H1 (cell line): ENCODE data around the gene DCAF6. TPM values are rescaled to one million over a fixed set of nuclear protein-coding genes. Genes with fewer than 3 reads are reported as not detected.

Experiments used
- CTCF ChIA-PET: fragments of 300-600 bp; sonication (Branson Sonifier 250); formaldehyde crosslinking; loops from one replicate; lab custom pipeline; 2021; ENCODE audit not compliant: partially characterized antibody; lab: Charles Lee
- POLR2A ChIA-PET: fragments of 300-600 bp; sonication (Branson Sonifier 250); formaldehyde crosslinking; loops from one replicate; lab custom pipeline; 2021; ENCODE audit warnings: inconsistent platforms; ENCODE audit not compliant: partially characterized antibody; lab: Charles Lee
- DNase-seq, 2 experiments: peaks; one replicate each; pipeline versions ENCODE4 v3.0.0 to v3.0.0-alpha.2; 2010 to 2022; ENCODE audit warnings: low spot score in 2 of 2, low read depth in 1 of 2, mixed read lengths in 1 of 2
- FAIRE-seq: peaks from 2 replicates; lab custom pipeline; 2011; peaks lifted over from hg19 to GRCh38; lab: Jason Lieb, UNC
- H2AFZ ChIP-seq: 2 replicates; pipeline ENCODE4 v1.8.1; 2012; ENCODE audit warnings: low read length, inconsistent platforms
- H2AK5ac ChIP-seq: 2 replicates; pipeline ENCODE4 v1.6.1; 2013; ENCODE audit warnings: low read depth, low read length
- H2BK120ac ChIP-seq: replicated peaks from 2 replicates; pipeline ENCODE3; 2013; ENCODE audit warnings: low read depth, low read length, inconsistent platforms
- H2BK12ac ChIP-seq: 2 replicates; pipeline ENCODE4 v1.6.1; 2013; ENCODE audit warnings: low read depth, low read length
- H2BK15ac ChIP-seq: 2 replicates; pipeline ENCODE4 v1.6.1; 2013; ENCODE audit warnings: low read length
- H2BK20ac ChIP-seq: 2 replicates; pipeline ENCODE4 v1.6.1; 2013; ENCODE audit warnings: low read length
- H2BK5ac ChIP-seq: 2 replicates; pipeline ENCODE4 v1.6.1; 2013; ENCODE audit warnings: low read depth, low read length
- H3K14ac ChIP-seq: 2 replicates; pipeline ENCODE4 v1.6.1; 2013; ENCODE audit warnings: inconsistent platforms; ENCODE audit not compliant: insufficient read length
- H3K18ac ChIP-seq: 2 replicates; pipeline ENCODE4 v1.6.1; 2013; ENCODE audit warnings: low read length; ENCODE audit errors: extremely low read depth
- H3K23ac ChIP-seq: 2 replicates; pipeline ENCODE4 v1.6.1; 2013; ENCODE audit warnings: inconsistent platforms; ENCODE audit not compliant: insufficient read length
- H3K23me2 ChIP-seq: 2 replicates; pipeline ENCODE4 v1.6.1; 2013; ENCODE audit warnings: low read depth, low read length
- H3K27ac ChIP-seq: 2 replicates; pipeline ENCODE4 v1.6.1; 2011; ENCODE audit warnings: low read depth, low read length, inconsistent platforms
- H3K27me3 ChIP-seq, 4 experiments: replicated peaks in 1 of 4; 1 replicate in 1 of 4; 2 replicates in 3 of 4; pipeline versions ENCODE4 v1.6.1 to v1.8.1; 2011 to 2013; ENCODE audit warnings: low read length in 3 of 4, mild to moderate bottlenecking in 3 of 4, inconsistent platforms in 2 of 4, mixed read lengths in 2 of 4, moderate library complexity in 1 of 4; ENCODE audit not compliant: control insufficient read depth in 3 of 4, insufficient read depth in 3 of 4; ENCODE audit errors: extremely low read depth in 1 of 4
- H3K36me3 ChIP-seq, 4 experiments: 2 replicates each; pipeline versions ENCODE4 v1.6.1 to v1.8.1; 2011 to 2013; ENCODE audit warnings: mild to moderate bottlenecking in 4 of 4, low read length in 3 of 4, moderate library complexity in 2 of 4, control low read depth in 1 of 4, inconsistent platforms in 1 of 4; ENCODE audit not compliant: insufficient read depth in 4 of 4, control insufficient read depth in 2 of 4
- H3K4ac ChIP-seq: replicated peaks from 2 replicates; pipeline ENCODE3; 2013; ENCODE audit warnings: low read length, low read depth, mixed read lengths, inconsistent platforms; ENCODE audit not compliant: insufficient read length
- H3K4me1 ChIP-seq, 4 experiments: replicated peaks in 1 of 4; 1 replicate in 1 of 4; 2 replicates in 3 of 4; pipeline versions ENCODE4 v1.6.1 to v1.8.1; 2011 to 2013; ENCODE audit warnings: low read length in 3 of 4, inconsistent platforms in 2 of 4, mixed read lengths in 1 of 4; ENCODE audit not compliant: insufficient read depth in 4 of 4, control insufficient read depth in 3 of 4
- H3K4me2 ChIP-seq, 2 experiments: 2 replicates each; pipeline versions ENCODE4 v1.6.1 to v1.8.1; 2011 to 2013; ENCODE audit warnings: low read depth in 2 of 2, low read length in 2 of 2, control low read depth in 1 of 2, inconsistent platforms in 1 of 2, mild to moderate bottlenecking in 1 of 2; ENCODE audit not compliant: insufficient read depth in 1 of 2
- H3K4me3 ChIP-seq, 4 experiments: fragments of 200-600, 300-600 bp in 1 of 4; sonication (generic), shearing (Covaris generic), sonication (Bioruptor Twin) in 1 of 4; 2 replicates each; pipeline versions ENCODE4 v1.5.1 to v1.8.1; 2011 to 2016; ENCODE audit warnings: low read length in 4 of 4, low read depth in 3 of 4, control low read depth in 2 of 4, inconsistent platforms in 2 of 4, mild to moderate bottlenecking in 2 of 4, mixed read lengths in 1 of 4, moderate library complexity in 1 of 4; ENCODE audit not compliant: insufficient read depth in 2 of 4; ENCODE audit errors: extremely low read depth in 1 of 4
- H3K56ac ChIP-seq: replicated peaks from 2 replicates; pipeline ENCODE3; 2013; ENCODE audit warnings: low read depth, mild to moderate bottlenecking, mixed read lengths, low read length, inconsistent platforms; ENCODE audit not compliant: insufficient read length
- H3K79me1 ChIP-seq: 2 replicates; pipeline ENCODE4 v1.6.1; 2013; ENCODE audit warnings: low read depth, low read length, control low read depth
- H3K79me2 ChIP-seq, 2 experiments: 2 replicates each; pipeline versions ENCODE4 v1.6.1 to v1.8.1; 2012 to 2013; ENCODE audit warnings: low read length in 2 of 2, mild to moderate bottlenecking in 2 of 2, inconsistent platforms in 1 of 2; ENCODE audit not compliant: insufficient read depth in 2 of 2, control insufficient read depth in 1 of 2
- H3K9ac ChIP-seq, 4 experiments: replicated peaks in 1 of 4; 1 replicate in 1 of 4; 2 replicates in 3 of 4; pipeline versions ENCODE4 v1.6.1 to v1.8.1; 2011 to 2013; ENCODE audit warnings: low read depth in 3 of 4, low read length in 3 of 4, control low read depth in 2 of 4, mild to moderate bottlenecking in 2 of 4, moderate library complexity in 2 of 4, inconsistent platforms in 1 of 4; ENCODE audit errors: extremely low read depth in 1 of 4
- H3K9me3 ChIP-seq, 2 experiments: 2 replicates each; pipeline versions ENCODE4 v1.6.1 to v1.8.1; 2012 to 2013; ENCODE audit warnings: mild to moderate bottlenecking in 2 of 2, moderate library complexity in 2 of 2, control low read depth in 1 of 2, inconsistent platforms in 1 of 2, low read depth in 1 of 2, low read length in 1 of 2, mixed read lengths in 1 of 2; ENCODE audit not compliant: insufficient read depth in 2 of 2
- H4K20me1 ChIP-seq, 2 experiments: replicated peaks in 1 of 2; 2 replicates each; pipeline versions ENCODE3 to v1.8.1; 2011 to 2013; ENCODE audit warnings: inconsistent platforms in 2 of 2, low read length in 2 of 2, mild to moderate bottlenecking in 1 of 2; ENCODE audit not compliant: insufficient read depth in 2 of 2, control insufficient read depth in 1 of 2
- H4K5ac ChIP-seq: 2 replicates; pipeline ENCODE4 v1.6.1; 2013; ENCODE audit warnings: low read length, low read depth, mixed read lengths, inconsistent platforms; ENCODE audit not compliant: insufficient read length
- H4K8ac ChIP-seq: 2 replicates; pipeline ENCODE4 v1.8.0; 2013; ENCODE audit warnings: mild to moderate bottlenecking, moderate library complexity, low read length, inconsistent platforms; ENCODE audit not compliant: insufficient read depth; ENCODE audit errors: extremely low read depth
- H4K91ac ChIP-seq: replicated peaks from 2 replicates; pipeline ENCODE3; 2013; ENCODE audit warnings: low read length, mixed read lengths, inconsistent platforms; ENCODE audit not compliant: insufficient read length
- CBX5 ChIP-seq: fragments of 300-800, 300-1000 bp; sonication (generic); IDR thresholded peaks from 2 replicates; pipeline ENCODE4 v1.7.1; 2016; ENCODE audit warnings: antibody characterized with exemption, low read length, low read depth
- CREB1 ChIP-seq: IDR thresholded peaks from 2 replicates; pipeline ENCODE4 v1.6.1; 2012; ENCODE audit warnings: inconsistent platforms
- CTBP2 ChIP-seq: IDR thresholded peaks from 2 replicates; pipeline ENCODE4 v1.7.0; 2011; ENCODE audit warnings: borderline replicate concordance, mild to moderate bottlenecking, moderate library complexity, mixed read lengths, low read length; ENCODE audit not compliant: insufficient read depth, insufficient read length
- HDAC2 ChIP-seq, 2 experiments: fragments of 300-600 bp in 1 of 2; sonication (generic) in 1 of 2; IDR thresholded peaks; 2 replicates each; pipeline ENCODE4 v1.6.1; 2011 to 2012; ENCODE audit warnings: low read depth in 2 of 2, low read length in 2 of 2, mild to moderate bottlenecking in 2 of 2, moderate library complexity in 2 of 2, borderline replicate concordance in 1 of 2, inconsistent platforms in 1 of 2
- POLR2A ChIP-seq, 2 experiments: IDR thresholded peaks; 1 replicate in 1 of 2; 2 replicates in 1 of 2; pipeline ENCODE4 v1.6.1; 2011; ENCODE audit warnings: low read depth in 2 of 2, low read length in 2 of 2, mild to moderate bottlenecking in 2 of 2; ENCODE audit errors: control extremely low read depth in 1 of 2
- RXRA ChIP-seq: IDR thresholded peaks from 2 replicates; pipeline ENCODE4 v1.6.1; 2011; ENCODE audit warnings: low read depth, mild to moderate bottlenecking, low read length, moderate library complexity; ENCODE audit not compliant: insufficient read depth
- SIRT6 ChIP-seq: IDR thresholded peaks from one replicate; pipeline ENCODE4 v1.7.1; 2012; ENCODE audit warnings: low read length, inconsistent platforms
- SIX5 ChIP-seq: IDR thresholded peaks from 2 replicates; pipeline ENCODE4 v1.6.1; 2011; ENCODE audit warnings: mild to moderate bottlenecking, low read depth, low read length
- SP1 ChIP-seq: IDR thresholded peaks from 2 replicates; pipeline ENCODE4 v1.6.1; 2011; ENCODE audit warnings: low read depth, low read length
- SP4 ChIP-seq: IDR thresholded peaks from 2 replicates; pipeline ENCODE4 v1.6.1; 2012; ENCODE audit warnings: low read length, inconsistent platforms
- SUZ12 ChIP-seq: fragments of 200-600 bp; sonication (generic); IDR thresholded peaks from 2 replicates; pipeline ENCODE4 v1.6.1; 2012; ENCODE audit warnings: mild to moderate bottlenecking, inconsistent platforms, low read length, moderate library complexity, mixed read lengths
- TAF7 ChIP-seq: optimal IDR thresholded peaks from 2 replicates; pipeline ENCODE3; 2011; ENCODE audit warnings: low read depth, mild to moderate bottlenecking, inconsistent platforms, low read length, moderate library complexity, borderline replicate concordance
- YY1 ChIP-seq: IDR thresholded peaks from 2 replicates; pipeline ENCODE4 v1.6.1; 2011; ENCODE audit warnings: low read depth, mild to moderate bottlenecking, low read length
- WGBS, 2 experiments: shearing (Covaris generic) in 1 of 2; methylation state at CpG; one replicate each; pipeline versions ENCODE4 v1.1.6 to v1.1.7; 2013 to 2015; ENCODE audit warnings: low lambda C conversion rate in 2 of 2, mixed read lengths in 2 of 2, inconsistent platforms in 1 of 2, low coverage in 1 of 2, missing lambda C conversion rate in 1 of 2; ENCODE audit not compliant: insufficient replicate concordance in 2 of 2, insufficient coverage in 1 of 2, insufficient read length in 1 of 2; ENCODE audit errors: extremely low coverage in 1 of 2, missing lambda C conversion rate in 1 of 2; 5-methylcytosine and 5-hydroxymethylcytosine counted together
- polyA plus RNA-seq, 7 experiments: library from polyadenylated mRNA; depleted of rRNA in 3 of 7; stranded (reverse) in 5 of 7; unstranded in 2 of 7; fragments of >200 nt in 5 of 7; fragments of 200-250 nt in 2 of 7; gene quantifications; 1 replicate in 5 of 7; 2 replicates in 1 of 7; 4 replicates in 1 of 7; pipeline versions ENCODE4 v1.2.1 to v1.2.3, GENCODE V29; 2011 to 2013; ENCODE audit warnings: missing spikeins in 2 of 7, mixed read lengths in 2 of 7
- total RNA-seq: library from RNA; stranded (reverse); fragmentation: NEBNext Ultra II Directional; extraction: Animal tissue kit (Norgen Biotek cat#: 25700); gene quantifications from 2 replicates; pipeline ENCODE4 v1.2.1, GENCODE V29; 2021
- TF ChIP-seq, protein P1 (sequence below): IDR thresholded peaks from 2 replicates; pipeline ENCODE4 v1.6.1; 2012; ENCODE audit warnings: low read length, inconsistent platforms

Gene DCAF6
- total and polyA plus RNA-seq, 2 of the 8 experiments (the other 6 are each of a cell fraction or from before 2014, with no cell fraction given): 12.3 to 17.4 TPM

DNA sequence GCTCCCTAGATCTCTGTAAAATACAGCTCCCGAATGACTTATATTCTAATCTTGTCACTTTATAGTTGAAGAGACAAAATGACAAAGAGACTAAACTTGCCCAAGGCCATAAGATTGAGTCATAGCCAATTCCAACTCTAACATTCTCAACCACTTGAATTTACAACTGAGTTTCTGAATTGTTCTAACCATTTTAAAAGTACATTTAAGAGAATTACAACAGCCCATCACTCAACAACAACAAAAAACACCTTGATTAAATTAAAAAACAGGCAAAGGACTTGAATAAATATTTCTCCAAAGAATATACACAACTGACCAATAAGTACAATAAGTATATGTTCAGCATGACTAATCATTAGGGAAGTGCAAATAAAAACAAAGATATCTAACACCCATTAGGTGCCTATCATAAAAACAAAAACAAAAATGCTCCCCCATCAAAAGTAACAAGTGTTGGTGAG is 13.8 kb upstream of the DCAF6 start:
- no peak overlapping the region for H2AFZ ChIP-seq
- H4K5ac ChIP-seq: no peak overlapping the region
- no peak overlapping the region for H3K56ac ChIP-seq
- no peak overlapping the region for H2BK20ac ChIP-seq
- FAIRE-seq (no peak), DNase-seq (no peak)
- no peak overlapping the region for H3K9ac ChIP-seq
- no peak overlapping the region for H3K4me2 ChIP-seq
- no peak overlapping the region for H2BK120ac ChIP-seq
- no peak overlapping the region for H3K23ac ChIP-seq
- H2BK15ac ChIP-seq: no peak overlapping the region
- H3K4me1 ChIP-seq: no peaks in the 10 kb centered on the region; a peak in 1 of 7 replicates
- no peaks in the 10 kb centered on the region for H3K9me3 ChIP-seq
- H3K18ac ChIP-seq: no peak overlapping the region
- no peak overlapping the region for H3K4me3 ChIP-seq
- no peak overlapping the region for H2BK12ac ChIP-seq
- H3K4ac ChIP-seq: no peak overlapping the region
- H4K91ac ChIP-seq: no peak overlapping the region
- 93% methylated on average over 1 of the region's 1 CpG; no CpG with 5 or more reads in 1 of the 2 experiments for WGBS, 2 experiments
- H3K27me3 ChIP-seq: no peaks in the 10 kb centered on the region
- peaks cover 0 to 2% of the 10 kb centered on the region in 2 experiments for H4K20me1 ChIP-seq
- H3K14ac ChIP-seq: no peak overlapping the region
- no peak overlapping the region for H2BK5ac ChIP-seq
- H3K79me1 ChIP-seq: no peaks in the 10 kb centered on the region
- no peaks in the 10 kb centered on the region for H3K23me2 ChIP-seq
- TF ChIP-seq CTBP2 (no peak), CREB1 (no peak), SIRT6 (no peak), TAF7 (no peak), CBX5 (no peak), YY1 (no peak), SIX5 (no peak), HDAC2 (IDR thresholded peaks at IDR 0.05; ENCODE audit: borderline replicate concordance in 1 of 2, low read depth in 2 of 2, low read length in 2 of 2) (no peak), SUZ12 (no peak), SP4 (no peak), RXRA (no peak), POLR2A (IDR thresholded peaks at IDR 0.05; ENCODE audit: control extremely low read depth in 1 of 2, low read depth in 2 of 2, low read length in 2 of 2) (no peak), SP1 (no peak)
- TF ChIP-seq, protein P1, sequence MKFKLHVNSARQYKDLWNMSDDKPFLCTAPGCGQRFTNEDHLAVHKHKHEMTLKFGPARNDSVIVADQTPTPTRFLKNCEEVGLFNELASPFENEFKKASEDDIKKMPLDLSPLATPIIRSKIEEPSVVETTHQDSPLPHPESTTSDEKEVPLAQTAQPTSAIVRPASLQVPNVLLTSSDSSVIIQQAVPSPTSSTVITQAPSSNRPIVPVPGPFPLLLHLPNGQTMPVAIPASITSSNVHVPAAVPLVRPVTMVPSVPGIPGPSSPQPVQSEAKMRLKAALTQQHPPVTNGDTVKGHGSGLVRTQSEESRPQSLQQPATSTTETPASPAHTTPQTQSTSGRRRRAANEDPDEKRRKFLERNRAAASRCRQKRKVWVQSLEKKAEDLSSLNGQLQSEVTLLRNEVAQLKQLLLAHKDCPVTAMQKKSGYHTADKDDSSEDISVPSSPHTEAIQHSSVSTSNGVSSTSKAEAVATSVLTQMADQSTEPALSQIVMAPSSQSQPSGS: no peak
- H4K8ac ChIP-seq: no peak overlapping the region
- ChIA-PET CTCF (interaction anchor here (0.6 kb wide), 1 partner anchor 364 kb away, joined by 4 read pairs; no protein-coding TSS in a partner anchor), POLR2A (no interaction called here)
- no peak overlapping the region for H3K27ac ChIP-seq
- no peak overlapping the region for H2AK5ac ChIP-seq
- H3K79me2 ChIP-seq: no peaks in the 10 kb centered on the region
- no peaks in the 10 kb centered on the region for H3K36me3 ChIP-seq
